ENCODE results near the gene IGF1R. TPM values are rescaled to one million over a fixed set of nuclear protein-coding genes. Genes with fewer than 3 reads are reported as not detected.

The IGF1R gene
- total RNA-seq, 4 donors from 2014 or later = 87.8 to 173 (median 107) TPM

DNA sequence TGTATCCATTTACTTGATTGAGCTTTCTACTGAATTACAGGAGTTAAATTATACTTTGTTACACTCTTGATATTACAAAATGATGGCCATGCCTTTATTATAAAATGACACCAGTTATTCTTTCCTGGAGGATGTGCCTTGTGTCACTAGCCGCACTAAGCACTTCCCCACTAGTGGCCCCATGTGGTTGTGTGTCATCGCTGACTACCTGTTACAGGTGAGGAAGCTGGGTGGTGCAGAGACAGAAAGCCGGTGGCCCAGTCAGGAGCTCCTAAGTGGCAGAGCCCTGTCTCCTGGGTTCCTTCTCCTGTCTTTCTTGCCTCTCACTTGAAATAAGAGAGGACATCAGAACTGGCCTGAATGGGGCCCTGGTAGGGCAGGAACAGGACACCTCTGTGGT is 96.8 kb downstream of the IGF1R start:
- H3K27ac ChIP-seq = no peak overlapping the region
- H3K36me3 ChIP-seq = no peaks in the 10 kb centered on the region
- no peak for DNase-seq (ENCODE audit: low spot score in 2 of 2)
- no peaks in the 10 kb centered on the region for H3K9me3 ChIP-seq
- H3K27me3 ChIP-seq = no peaks in the 10 kb centered on the region
- 73% methylated on average over 3 of the region's 3 CpGs for whole genome bisulfite sequencing
- peaks cover 14% of the 10 kb centered on the region for H3K4me1 ChIP-seq
- TF ChIP-seq EP300 (IDR thresholded peaks at IDR 0.05) (no peak), POLR2AphosphoS5 (IDR thresholded peaks at IDR 0.05) (no peak), POLR2A (IDR thresholded peaks at IDR 0.05) (no peak)
- TF ChIP-seq, protein P1, sequence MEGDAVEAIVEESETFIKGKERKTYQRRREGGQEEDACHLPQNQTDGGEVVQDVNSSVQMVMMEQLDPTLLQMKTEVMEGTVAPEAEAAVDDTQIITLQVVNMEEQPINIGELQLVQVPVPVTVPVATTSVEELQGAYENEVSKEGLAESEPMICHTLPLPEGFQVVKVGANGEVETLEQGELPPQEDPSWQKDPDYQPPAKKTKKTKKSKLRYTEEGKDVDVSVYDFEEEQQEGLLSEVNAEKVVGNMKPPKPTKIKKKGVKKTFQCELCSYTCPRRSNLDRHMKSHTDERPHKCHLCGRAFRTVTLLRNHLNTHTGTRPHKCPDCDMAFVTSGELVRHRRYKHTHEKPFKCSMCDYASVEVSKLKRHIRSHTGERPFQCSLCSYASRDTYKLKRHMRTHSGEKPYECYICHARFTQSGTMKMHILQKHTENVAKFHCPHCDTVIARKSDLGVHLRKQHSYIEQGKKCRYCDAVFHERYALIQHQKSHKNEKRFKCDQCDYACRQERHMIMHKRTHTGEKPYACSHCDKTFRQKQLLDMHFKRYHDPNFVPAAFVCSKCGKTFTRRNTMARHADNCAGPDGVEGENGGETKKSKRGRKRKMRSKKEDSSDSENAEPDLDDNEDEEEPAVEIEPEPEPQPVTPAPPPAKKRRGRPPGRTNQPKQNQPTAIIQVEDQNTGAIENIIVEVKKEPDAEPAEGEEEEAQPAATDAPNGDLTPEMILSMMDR (IDR thresholded peaks at IDR 0.05) = no peak
- H3K4me3 ChIP-seq = no peak overlapping the region

- TF ChIP-seq POLR2AphosphoS5 (IDR thresholded peaks at IDR 0.05) = no peak
- no peak for TF ChIP-seq POLR2A (IDR thresholded peaks at IDR 0.05)
- TF ChIP-seq, protein P1 (IDR thresholded peaks at IDR 0.05) = no peak
- no peak for TF ChIP-seq EP300 (IDR thresholded peaks at IDR 0.05)
- Histone ChIP-seq H3K27me3 (no peaks in the 10 kb centered on the region), H3K4me1 (peaks cover 14% of the 10 kb centered on the region), H3K36me3 (no peaks in the 10 kb centered on the region), H3K4me3 (no peak overlapping the region), H3K9me3 (no peaks in the 10 kb centered on the region), H3K27ac (no peak overlapping the region)
- no peak for DNase-seq (ENCODE audit: low spot score in 2 of 2)
- WGBS = 59% methylated on average over 10 of the region's 10 CpGs
Measured at GRCh38 chr15:98745650-98746374, 97.5 kb downstream of the IGF1R start.

DNA sequence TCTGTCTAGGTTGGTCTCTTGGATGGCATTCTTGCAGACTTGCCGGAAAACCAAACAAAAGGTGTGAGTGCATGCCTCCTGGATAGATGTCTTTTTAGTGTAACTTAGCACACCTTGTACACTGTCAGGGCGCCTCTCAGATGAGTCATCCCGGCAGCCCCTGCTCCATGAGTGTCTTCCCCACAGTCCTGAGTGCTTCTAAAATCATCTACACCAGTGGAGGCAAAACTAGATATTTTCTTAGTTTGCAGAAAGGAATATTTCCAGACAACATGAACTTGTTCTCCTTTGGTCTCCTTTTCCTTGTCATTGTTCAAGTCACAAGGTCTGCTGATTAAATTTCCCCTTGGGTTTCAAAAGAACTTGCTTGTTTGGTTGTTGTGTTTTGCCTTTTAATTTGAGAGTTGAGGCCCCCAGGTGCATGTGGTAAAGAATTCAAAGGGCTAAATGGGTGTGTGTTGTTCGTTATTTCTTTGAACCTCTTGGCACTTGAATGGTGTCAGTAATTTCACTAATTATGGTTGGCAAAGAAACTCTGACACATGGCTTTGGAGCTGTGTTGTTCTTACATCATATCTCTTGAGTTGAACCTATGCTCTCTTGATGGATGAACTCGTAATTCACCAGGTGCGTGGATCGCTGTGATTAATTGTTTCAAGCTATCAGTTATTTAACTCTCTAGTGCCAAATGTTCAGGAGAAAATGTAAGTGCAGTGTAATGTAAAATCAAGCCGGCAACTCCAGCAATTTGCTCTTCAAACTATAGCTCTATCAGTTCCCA is 98.2 kb downstream of the IGF1R start:
- DNase-seq (ENCODE audit: low spot score in 2 of 2) = no peak
- Histone ChIP-seq H3K9me3 (no peaks in the 10 kb centered on the region), H3K4me1 (peaks cover 14% of the 10 kb centered on the region), H3K4me3 (no peak overlapping the region), H3K27me3 (no peaks in the 10 kb centered on the region), H3K36me3 (no peaks in the 10 kb centered on the region), H3K27ac (no peak overlapping the region)
- 54% methylated on average over 8 of the region's 8 CpGs for WGBS
- no peak for TF ChIP-seq POLR2AphosphoS5 (IDR thresholded peaks at IDR 0.05)
- TF ChIP-seq EP300 (IDR thresholded peaks at IDR 0.05) = no peak
- no peak for TF ChIP-seq POLR2A (IDR thresholded peaks at IDR 0.05)
- TF ChIP-seq, protein P1 (IDR thresholded peaks at IDR 0.05) = no peak

- 64% methylated on average over 4 of the region's 4 CpGs for WGBS
- no peaks in the 10 kb centered on the region for H3K9me3 ChIP-seq
- H3K4me1 ChIP-seq = peaks cover 28% of the 10 kb centered on the region
- TF ChIP-seq, protein P1 (IDR thresholded peaks at IDR 0.05) = no peak
- no peak for TF ChIP-seq POLR2AphosphoS5 (IDR thresholded peaks at IDR 0.05)
- TF ChIP-seq POLR2A (IDR thresholded peaks at IDR 0.05) = no peak
- TF ChIP-seq EP300 (IDR thresholded peaks at IDR 0.05) = no peak
- no peak for DNase-seq (ENCODE audit: low spot score in 2 of 2)
- no peak overlapping the region for H3K27ac ChIP-seq
- no peaks in the 10 kb centered on the region for H3K36me3 ChIP-seq
- H3K4me3 ChIP-seq = no peak overlapping the region
- no peaks in the 10 kb centered on the region for H3K27me3 ChIP-seq
Measured at GRCh38 chr15:98751767-98752166, 103.4 kb downstream of the IGF1R start.

Measured in suprapubic skin (tissue), 4 donors.